DOHH2 (cell line): ENCODE data around the gene EPHB4.

Source experiments
- H3F3A ChIP-seq: fragments of 200-600 bp; sonication (generic), shearing (Covaris generic); 2 replicates; pipeline ENCODE4 v1.6.0; 2016; ENCODE audit warnings: antibody characterized with exemption, mild to moderate bottlenecking; ENCODE audit not compliant: control insufficient read depth, insufficient read depth
- H3K27ac ChIP-seq: fragments of 200-600 bp; sonication (generic); 2 replicates; pipeline ENCODE4 v1.5.1; 2014; ENCODE audit warnings: low read depth, mild to moderate bottlenecking, low read length, moderate library complexity
- H3K27me3 ChIP-seq: fragments of 200-600 bp; sonication (generic); 2 replicates; pipeline ENCODE4 v1.6.1; 2014; ENCODE audit warnings: mild to moderate bottlenecking, low read length, mixed read lengths; ENCODE audit not compliant: control insufficient read depth
- H3K36me3 ChIP-seq: fragments of 200-600 bp; sonication (generic); 2 replicates; pipeline ENCODE4 v1.6.1; 2014; ENCODE audit warnings: mild to moderate bottlenecking, low read length, moderate library complexity, mixed read lengths; ENCODE audit not compliant: control insufficient read depth
- H3K4me1 ChIP-seq: fragments of 200-600 bp; sonication (generic); 2 replicates; pipeline ENCODE4 v1.6.1; 2014; ENCODE audit warnings: mild to moderate bottlenecking, low read length, mixed read lengths; ENCODE audit not compliant: control insufficient read depth
- H3K4me2 ChIP-seq: fragments of 200-600 bp; sonication (generic); 2 replicates; pipeline ENCODE4 v1.6.0; 2014; ENCODE audit warnings: mild to moderate bottlenecking, low read length, moderate library complexity
- H3K4me3 ChIP-seq: fragments of 200-600 bp; sonication (generic); 2 replicates; pipeline ENCODE4 v1.5.1; 2014; ENCODE audit warnings: mild to moderate bottlenecking, low read length, mixed read lengths
- H3K79me2 ChIP-seq: fragments of 200-600 bp; sonication (generic); 2 replicates; pipeline ENCODE4 v1.6.1; 2014; ENCODE audit warnings: mild to moderate bottlenecking, low read length, mixed read lengths; ENCODE audit not compliant: control insufficient read depth
- H3K9me2 ChIP-seq: fragments of 200-600 bp; sonication (generic); replicated peaks from 2 replicates; pipeline ENCODE4 v1.6.1; 2014; ENCODE audit warnings: mild to moderate bottlenecking, low read length, mixed read lengths; ENCODE audit not compliant: control insufficient read depth
- H3K9me3 ChIP-seq: fragments of 200-600 bp; sonication (generic); 2 replicates; pipeline ENCODE4 v1.6.1; 2014; ENCODE audit warnings: antibody characterized with exemption, low read length, mixed read lengths; ENCODE audit not compliant: control insufficient read depth, insufficient read depth
- H4K20me1 ChIP-seq: fragments of 200-600 bp; sonication (generic); 2 replicates; pipeline ENCODE4 v1.6.0; 2014; ENCODE audit warnings: low read depth, mild to moderate bottlenecking, antibody characterized with exemption, low read length, moderate library complexity; ENCODE audit not compliant: control insufficient read depth, insufficient read depth
- EZH2phosphoT487 ChIP-seq: fragments of 200-600 bp; sonication (generic); IDR thresholded peaks from 2 replicates; pipeline ENCODE4 v1.6.1; 2017; ENCODE audit warnings: borderline replicate concordance, mild to moderate bottlenecking, antibody characterized with exemption, low read length, moderate library complexity, mixed read lengths
- TF ChIP-seq, protein P1 (sequence below): fragments of 200-600 bp; sonication (generic); IDR thresholded peaks from one replicate; pipeline ENCODE4 v1.5.1; 2014; ENCODE audit warnings: antibody characterized with exemption, mild to moderate bottlenecking, low read depth, low read length; ENCODE audit not compliant: poor library complexity, severe bottlenecking

The EPHB4 gene

DNA sequence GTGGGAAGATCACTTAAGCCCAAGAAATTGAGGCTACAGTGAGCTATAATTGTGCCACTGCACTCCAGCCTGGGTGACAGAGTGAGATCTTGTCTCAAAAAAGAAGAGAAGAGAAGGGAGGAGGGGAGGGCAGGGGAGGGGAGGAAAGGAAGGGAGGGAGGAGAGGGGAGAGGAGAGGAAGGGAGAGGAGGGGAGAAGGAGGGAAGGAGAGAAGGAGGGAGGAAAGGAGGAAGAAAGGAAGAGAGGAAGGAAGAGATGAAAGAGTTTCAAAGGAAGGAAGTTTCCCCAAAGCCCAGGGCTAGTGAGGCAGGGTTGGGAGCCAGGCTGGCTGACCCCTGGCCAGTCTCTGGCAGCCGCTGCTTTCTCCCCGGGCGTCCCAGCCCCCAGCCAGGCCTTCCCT, 32.6 kb downstream of the EPHB4 start:
- Histone ChIP-seq H3K4me2 (no peak overlapping the region), H3K4me1 (peaks cover 15% of the 10 kb centered on the region), H3K36me3 (no peaks in the 10 kb centered on the region), H3K9me2 (no peaks in the 10 kb centered on the region), H3K27me3 (no peaks in the 10 kb centered on the region; the same call in 1 of the 2 replicates), H3F3A (no peaks in the 10 kb centered on the region), H4K20me1 (no peaks in the 10 kb centered on the region), H3K4me3 (no peak overlapping the region), H3K79me2 (no peaks in the 10 kb centered on the region), H3K27ac (no peak overlapping the region), H3K9me3 (no peaks in the 10 kb centered on the region)
- TF ChIP-seq, protein P1, sequence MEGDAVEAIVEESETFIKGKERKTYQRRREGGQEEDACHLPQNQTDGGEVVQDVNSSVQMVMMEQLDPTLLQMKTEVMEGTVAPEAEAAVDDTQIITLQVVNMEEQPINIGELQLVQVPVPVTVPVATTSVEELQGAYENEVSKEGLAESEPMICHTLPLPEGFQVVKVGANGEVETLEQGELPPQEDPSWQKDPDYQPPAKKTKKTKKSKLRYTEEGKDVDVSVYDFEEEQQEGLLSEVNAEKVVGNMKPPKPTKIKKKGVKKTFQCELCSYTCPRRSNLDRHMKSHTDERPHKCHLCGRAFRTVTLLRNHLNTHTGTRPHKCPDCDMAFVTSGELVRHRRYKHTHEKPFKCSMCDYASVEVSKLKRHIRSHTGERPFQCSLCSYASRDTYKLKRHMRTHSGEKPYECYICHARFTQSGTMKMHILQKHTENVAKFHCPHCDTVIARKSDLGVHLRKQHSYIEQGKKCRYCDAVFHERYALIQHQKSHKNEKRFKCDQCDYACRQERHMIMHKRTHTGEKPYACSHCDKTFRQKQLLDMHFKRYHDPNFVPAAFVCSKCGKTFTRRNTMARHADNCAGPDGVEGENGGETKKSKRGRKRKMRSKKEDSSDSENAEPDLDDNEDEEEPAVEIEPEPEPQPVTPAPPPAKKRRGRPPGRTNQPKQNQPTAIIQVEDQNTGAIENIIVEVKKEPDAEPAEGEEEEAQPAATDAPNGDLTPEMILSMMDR = no peak
- TF ChIP-seq EZH2phosphoT487 = no peak

DNA sequence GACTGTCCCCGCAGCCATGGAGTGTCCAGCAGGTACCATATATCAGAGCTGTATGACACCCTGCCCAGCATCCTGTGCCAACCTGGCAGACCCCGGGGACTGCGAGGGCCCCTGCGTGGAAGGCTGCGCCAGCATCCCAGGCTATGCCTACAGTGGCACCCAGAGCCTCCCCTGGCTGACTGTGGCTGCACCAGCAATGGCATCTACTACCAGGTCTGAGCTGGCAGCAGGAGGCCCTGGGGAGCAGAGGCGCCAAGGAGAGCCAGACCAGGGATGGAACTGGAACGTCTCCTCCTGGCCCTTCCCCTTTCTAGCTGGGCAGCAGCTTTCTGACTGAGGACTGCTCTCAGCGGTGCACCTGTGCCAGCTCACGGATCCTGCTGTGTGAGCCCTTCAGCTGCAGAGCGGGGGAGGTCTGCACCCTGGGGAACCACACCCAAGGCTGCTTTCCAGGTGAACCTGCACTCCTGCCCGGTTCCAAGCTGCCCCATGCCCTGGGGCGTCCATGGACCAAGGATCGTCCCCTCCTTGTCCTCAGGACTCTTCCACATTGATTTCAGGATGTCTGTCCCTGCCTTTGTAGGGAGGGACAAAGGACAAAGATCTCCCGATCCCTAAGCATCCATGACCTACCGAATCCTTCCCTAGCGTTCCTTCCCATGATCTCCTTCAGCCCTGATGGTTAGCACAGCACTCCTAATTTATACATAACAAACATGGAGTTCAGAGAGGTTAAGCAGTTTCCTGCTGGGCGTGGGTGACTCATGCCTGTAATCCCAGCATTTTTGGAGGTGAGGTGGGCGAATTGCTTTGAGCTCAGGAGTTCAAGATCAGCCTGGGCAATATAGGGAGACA, 33.3 kb downstream of the EPHB4 start:
- H3K9me2 ChIP-seq = no peaks in the 10 kb centered on the region
- no peak overlapping the region for H3K4me2 ChIP-seq
- TF ChIP-seq, protein P1 = no peak
- TF ChIP-seq EZH2phosphoT487 = no peak
- no peaks in the 10 kb centered on the region; the same call in 1 of the 2 replicates for H3K27me3 ChIP-seq
- no peaks in the 10 kb centered on the region for H3K79me2 ChIP-seq
- peaks cover 8% of the 10 kb centered on the region for H3K4me1 ChIP-seq
- no peaks in the 10 kb centered on the region for H3F3A ChIP-seq
- H3K9me3 ChIP-seq = no peaks in the 10 kb centered on the region
- H3K4me3 ChIP-seq = no peak overlapping the region
- H3K36me3 ChIP-seq = no peaks in the 10 kb centered on the region
- no peak overlapping the region for H3K27ac ChIP-seq
- no peaks in the 10 kb centered on the region for H4K20me1 ChIP-seq

DNA sequence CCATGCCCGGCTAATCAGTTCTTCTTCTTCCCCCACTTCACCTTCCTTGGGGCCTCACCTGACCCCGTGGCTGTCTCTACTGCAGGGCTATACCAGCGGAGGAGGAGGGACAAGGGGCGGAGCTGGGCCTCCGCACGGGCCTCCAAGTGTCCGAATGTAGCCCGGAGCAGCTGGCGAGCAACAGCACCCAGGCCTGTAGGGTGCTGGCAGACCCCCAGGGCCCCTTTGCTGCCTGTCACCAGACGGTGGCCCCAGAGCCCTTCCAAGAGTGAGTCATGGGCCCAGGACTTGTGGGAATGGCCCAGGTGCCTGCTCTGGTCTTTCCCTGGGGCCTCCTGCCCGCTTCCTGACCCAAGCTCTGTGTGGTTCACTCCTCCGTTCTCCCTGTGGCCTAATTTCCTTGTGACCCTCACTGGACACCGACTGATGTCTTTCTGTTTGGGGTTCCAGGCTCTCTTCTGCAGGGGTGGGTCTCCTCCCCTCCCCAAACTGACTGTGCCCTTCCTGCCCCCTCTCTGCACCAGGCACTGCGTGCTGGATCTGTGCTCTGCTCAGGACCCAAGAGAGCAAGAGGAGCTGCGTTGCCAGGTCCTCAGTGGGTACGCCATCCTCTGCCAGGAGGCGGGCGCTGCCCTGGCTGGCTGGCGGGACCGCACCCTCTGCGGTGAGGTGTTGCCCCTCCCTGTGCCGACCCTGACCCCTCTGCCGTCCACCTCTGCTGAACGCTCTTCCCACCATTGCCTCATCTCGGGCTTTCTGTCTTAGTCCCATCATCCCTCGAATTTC, 35.2 kb downstream of the EPHB4 start:
- H3K9me2 ChIP-seq = no peaks in the 10 kb centered on the region
- no peak overlapping the region for H3K4me2 ChIP-seq
- no peak overlapping the region for H3K4me3 ChIP-seq
- H3K36me3 ChIP-seq = no peaks in the 10 kb centered on the region
- H3K4me1 ChIP-seq = no peaks in the 10 kb centered on the region
- no peaks in the 10 kb centered on the region; the same call in 1 of the 2 replicates for H3K27me3 ChIP-seq
- H3K9me3 ChIP-seq = no peaks in the 10 kb centered on the region
- no peaks in the 10 kb centered on the region for H4K20me1 ChIP-seq
- no peaks in the 10 kb centered on the region for H3F3A ChIP-seq
- no peak overlapping the region for H3K27ac ChIP-seq
- TF ChIP-seq, protein P1 = no peak
- TF ChIP-seq EZH2phosphoT487 = no peak
- no peaks in the 10 kb centered on the region for H3K79me2 ChIP-seq
